ENCODE results near the gene EPHB1. TPM values are rescaled to one million over a fixed set of nuclear protein-coding genes. Genes with fewer than 3 reads are reported as not detected.

EPHB1 gene
- total RNA-seq, 1 donor: 1.3 TPM

DNA sequence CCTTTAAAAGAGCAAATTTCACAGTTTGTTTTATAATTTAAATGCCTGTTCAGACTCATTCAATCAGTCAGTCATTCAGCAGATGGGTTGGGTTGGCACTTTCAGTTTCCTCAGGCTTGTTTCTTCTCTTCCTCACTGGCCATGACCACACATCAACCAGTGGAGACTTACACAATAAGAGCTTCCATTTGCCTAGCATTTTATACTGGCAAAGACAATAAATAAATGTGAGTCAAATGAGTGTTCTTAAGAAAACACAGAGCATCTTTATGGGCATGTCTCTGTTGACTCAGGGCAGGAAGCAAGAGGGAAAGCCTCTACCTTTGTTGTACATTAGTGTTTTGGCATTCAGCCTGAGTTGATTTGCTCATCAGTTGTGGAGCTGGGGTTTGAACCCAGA lies 122.6 kb downstream of the EPHB1 start:
- TF ChIP-seq, protein P1, sequence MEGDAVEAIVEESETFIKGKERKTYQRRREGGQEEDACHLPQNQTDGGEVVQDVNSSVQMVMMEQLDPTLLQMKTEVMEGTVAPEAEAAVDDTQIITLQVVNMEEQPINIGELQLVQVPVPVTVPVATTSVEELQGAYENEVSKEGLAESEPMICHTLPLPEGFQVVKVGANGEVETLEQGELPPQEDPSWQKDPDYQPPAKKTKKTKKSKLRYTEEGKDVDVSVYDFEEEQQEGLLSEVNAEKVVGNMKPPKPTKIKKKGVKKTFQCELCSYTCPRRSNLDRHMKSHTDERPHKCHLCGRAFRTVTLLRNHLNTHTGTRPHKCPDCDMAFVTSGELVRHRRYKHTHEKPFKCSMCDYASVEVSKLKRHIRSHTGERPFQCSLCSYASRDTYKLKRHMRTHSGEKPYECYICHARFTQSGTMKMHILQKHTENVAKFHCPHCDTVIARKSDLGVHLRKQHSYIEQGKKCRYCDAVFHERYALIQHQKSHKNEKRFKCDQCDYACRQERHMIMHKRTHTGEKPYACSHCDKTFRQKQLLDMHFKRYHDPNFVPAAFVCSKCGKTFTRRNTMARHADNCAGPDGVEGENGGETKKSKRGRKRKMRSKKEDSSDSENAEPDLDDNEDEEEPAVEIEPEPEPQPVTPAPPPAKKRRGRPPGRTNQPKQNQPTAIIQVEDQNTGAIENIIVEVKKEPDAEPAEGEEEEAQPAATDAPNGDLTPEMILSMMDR (IDR thresholded peaks at IDR 0.05; ENCODE audit: insufficient read depth, low read depth, low read length): no peak
- DNase-seq (ENCODE audit: low read depth): no peak
- no peak overlapping the region for H3K4me3 ChIP-seq (ENCODE audit: low read depth, low read length)

DNA sequence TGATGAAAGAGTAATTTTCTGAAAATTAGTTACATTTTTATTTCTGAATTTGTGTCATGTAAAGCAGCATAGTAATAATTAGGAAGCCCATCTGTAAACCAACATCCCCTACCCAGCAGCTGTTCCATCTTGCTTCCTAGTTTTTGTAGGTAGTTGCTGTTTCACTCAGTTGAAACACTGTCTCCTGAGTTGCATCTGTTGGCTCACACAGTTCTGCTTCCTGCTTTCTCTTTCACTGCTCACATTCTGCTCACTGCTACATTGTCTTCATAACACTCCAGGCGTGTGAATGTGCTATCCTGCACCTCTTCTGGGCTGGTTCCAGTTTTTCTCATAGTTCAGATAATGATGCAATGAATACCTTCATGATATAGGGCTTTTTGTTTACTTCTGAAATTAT lies 123.4 kb downstream of the EPHB1 start:
- no peak for DNase-seq (ENCODE audit: low read depth)
- no peak overlapping the region for H3K4me3 ChIP-seq (ENCODE audit: low read depth, low read length)
- TF ChIP-seq, protein P1 (IDR thresholded peaks at IDR 0.05; ENCODE audit: insufficient read depth, low read depth, low read length): no peak

DNA sequence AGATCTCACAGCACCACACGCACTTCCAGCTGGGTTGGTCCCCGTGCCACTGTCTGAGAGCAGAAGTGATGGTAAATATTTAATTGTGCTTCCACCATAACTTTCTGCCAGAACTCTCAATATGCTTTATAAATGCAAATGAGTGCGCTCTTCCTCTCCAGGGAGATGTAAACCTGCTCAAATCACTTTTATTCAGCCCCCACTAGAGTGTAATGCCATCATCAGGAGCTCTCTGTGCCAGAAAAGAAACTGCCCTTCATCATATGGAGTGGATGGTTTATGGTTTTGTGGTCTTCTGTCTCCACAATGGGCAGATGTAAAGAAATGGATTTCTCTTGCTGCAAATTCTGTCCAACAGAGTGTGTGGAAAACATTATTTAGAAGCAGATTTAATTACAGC lies 127.0 kb downstream of the EPHB1 start:
- TF ChIP-seq, protein P1 (IDR thresholded peaks at IDR 0.05; ENCODE audit: insufficient read depth, low read depth, low read length): no peak
- DNase-seq (ENCODE audit: low read depth): no peak
- no peak overlapping the region for H3K4me3 ChIP-seq (ENCODE audit: low read depth, low read length)

DNA sequence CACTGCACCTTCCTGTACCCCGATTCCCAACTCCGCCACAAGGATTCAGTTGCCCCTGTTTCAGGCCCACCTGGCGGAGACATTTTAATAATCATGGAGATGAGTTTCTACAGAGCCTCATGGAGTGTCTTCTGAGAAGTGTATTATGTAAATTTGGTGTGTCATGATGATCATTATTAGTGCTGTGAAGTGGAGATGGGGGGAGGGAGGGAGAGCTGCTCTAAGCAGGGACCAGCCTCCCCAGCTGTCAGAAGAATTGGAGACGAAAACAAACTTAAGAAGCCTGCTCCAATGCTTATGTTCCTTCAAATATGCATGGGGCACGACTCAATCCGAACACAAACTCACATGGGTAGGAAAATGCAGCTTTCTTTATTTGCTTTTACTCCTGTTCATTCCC lies 127.8 kb downstream of the EPHB1 start:
- no peak overlapping the region for H3K4me3 ChIP-seq (ENCODE audit: low read depth, low read length)
- TF ChIP-seq, protein P1 (IDR thresholded peaks at IDR 0.05; ENCODE audit: insufficient read depth, low read depth, low read length): no peak
- DNase-seq (ENCODE audit: low read depth): no peak

DNA sequence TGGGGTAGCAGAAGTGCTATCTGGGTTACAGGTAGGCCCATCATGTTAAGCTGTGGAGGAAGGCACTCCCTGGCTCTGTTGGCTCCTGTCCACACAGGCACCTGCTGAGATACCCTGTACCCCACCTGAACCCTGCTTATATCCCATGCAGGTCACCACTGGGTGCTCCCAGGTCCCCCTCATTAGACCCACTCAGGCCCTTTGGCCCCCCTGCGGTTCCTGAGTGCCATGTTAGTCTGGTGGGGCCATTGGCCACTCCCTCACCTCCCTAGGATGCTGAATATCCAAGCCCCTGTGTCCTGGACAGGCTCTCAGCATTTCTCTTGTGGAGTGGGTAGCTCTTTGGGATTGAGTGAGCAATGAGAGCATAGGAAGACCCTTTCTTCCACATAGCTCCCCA lies 128.2 kb downstream of the EPHB1 start:
- no peak for DNase-seq (ENCODE audit: low read depth)
- no peak overlapping the region for H3K4me3 ChIP-seq (ENCODE audit: low read depth, low read length)
- TF ChIP-seq, protein P1 (IDR thresholded peaks at IDR 0.05; ENCODE audit: insufficient read depth, low read depth, low read length): no peak

DNA sequence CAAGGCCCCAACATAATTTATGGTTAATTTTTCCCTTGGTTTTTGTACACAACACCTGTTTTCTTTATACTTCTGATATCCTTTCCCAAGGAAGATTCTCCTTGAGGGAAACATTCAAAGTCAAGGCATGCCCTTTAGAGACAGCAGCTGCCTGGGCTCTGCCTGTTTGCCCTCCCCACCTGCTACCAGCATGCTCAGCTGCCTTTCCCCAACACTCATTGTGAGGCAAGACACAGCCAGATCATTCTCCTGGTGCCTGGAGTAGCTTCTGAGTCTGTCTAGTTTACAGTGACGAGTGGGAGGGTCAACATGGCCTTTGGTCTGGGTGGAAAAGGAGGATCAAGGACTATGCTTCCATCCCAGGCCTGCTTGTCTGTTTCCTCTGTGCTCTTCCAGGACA lies 132.5 kb downstream of the EPHB1 start:
- TF ChIP-seq, protein P1 (IDR thresholded peaks at IDR 0.05; ENCODE audit: insufficient read depth, low read depth, low read length): no peak
- DNase-seq (ENCODE audit: low read depth): no peak

DNA sequence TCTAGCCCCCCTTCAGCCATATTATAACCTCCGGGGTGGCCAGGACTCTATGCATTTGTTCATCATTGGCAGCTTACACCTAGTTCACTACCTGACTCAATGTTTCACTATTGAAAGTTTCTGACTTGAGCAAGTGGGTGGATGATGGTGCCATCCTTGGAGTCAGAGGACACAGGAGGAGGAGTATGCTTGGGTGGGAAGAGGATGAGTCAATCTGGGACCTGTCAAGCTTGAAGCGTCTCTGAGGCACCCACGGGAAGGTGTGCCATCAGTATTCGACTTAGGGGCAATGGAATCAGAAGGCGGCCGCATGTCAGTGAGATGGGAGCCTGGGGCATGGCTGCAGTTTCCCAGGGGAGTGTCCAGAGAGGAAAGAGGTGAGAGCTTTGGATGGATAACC lies 133.3 kb downstream of the EPHB1 start:
- no peak overlapping the region for H3K4me3 ChIP-seq (ENCODE audit: low read depth, low read length)
- DNase-seq (ENCODE audit: low read depth): no peak
- TF ChIP-seq, protein P1 (IDR thresholded peaks at IDR 0.05; ENCODE audit: insufficient read depth, low read depth, low read length): no peak

More for the DNA sequence above, 132.5 kb downstream of the EPHB1 start:
- H3K4me3 ChIP-seq (ENCODE audit: low read depth, low read length): no peak overlapping the region
